ENCODE data around the gene TPCN2.
A peak's percentile ranks its signal among the peaks of the same experiment; 100 is the strongest.

TPCN2 gene

DNA sequence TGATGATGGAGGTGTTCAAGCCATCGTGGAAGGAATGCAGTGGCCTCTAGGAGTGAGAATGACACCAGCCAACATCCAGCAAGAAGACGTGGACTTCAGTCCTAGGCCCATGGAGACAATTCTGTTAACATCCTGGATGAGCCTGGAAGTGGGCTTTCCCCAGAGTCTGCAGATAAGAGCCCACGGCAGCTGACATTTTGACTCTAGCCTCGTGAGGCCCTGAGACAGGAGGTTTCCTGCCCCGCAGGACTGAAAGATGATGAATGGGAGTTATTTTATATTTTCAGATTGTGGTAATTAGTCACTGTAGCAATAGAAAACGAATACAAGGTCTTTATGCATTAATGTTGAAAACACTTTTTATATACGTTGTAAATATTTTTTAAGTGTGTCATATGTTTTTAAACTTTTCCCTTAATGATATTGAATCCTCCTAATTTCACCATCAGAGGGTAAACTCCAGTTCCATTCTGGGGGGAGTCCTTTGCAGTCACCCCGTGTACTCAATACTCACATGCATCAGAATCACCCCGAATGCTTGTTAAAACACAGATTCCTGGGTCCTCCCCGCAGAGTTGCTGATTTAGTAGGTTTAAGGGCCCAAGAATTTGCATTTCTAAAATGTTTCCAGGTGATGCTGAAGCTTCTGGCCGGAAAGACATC is 570 bp upstream of the TPCN2 start:
- WGBS: 34% methylated on average over 9 of the region's 11 CpGs
- no peak overlapping the region for H3K23ac ChIP-seq (ENCODE audit: low read length in 2 of 2)
- no peak overlapping the region for H3K14ac ChIP-seq (ENCODE audit: low read length in 2 of 2)

DNA sequence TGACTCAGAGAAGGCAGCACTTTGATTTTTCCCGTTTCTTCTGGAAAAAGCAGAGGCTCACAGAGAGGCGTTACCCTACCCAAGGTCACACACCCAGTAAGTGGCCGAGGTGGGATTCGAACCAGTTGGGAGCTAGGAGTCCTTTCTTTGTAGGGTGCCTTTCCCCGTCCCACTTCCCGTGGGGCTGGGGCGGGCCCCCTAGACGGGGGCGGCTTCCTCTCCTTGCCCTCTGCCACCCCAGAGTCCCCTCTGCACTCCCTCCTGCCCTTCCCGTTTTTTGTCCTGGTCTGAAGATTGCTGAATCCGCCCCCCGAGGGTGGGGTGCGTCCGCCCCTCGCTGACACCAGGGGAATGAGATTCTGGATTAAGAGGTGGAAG is 747 bp downstream of the TPCN2 start:
- Histone ChIP-seq H3K4me3 (ENCODE audit: insufficient read depth in 1 of 2, low read depth in 1 of 2, low read length in 2 of 2) (peak overlapping the region; percentile 95 to 96), H3K9ac (ENCODE audit: low read length) (peak overlapping the region; percentile 94), H3K23ac (ENCODE audit: low read length in 2 of 2) (peak overlapping the region in 1 of 2 experiments; percentile 86), H2BK5ac (ENCODE audit: low read depth, low read length, poor library complexity, severe bottlenecking) (no peak overlapping the region), H2BK120ac (ENCODE audit: low read depth, low read length) (peak overlapping the region; percentile 90), H3K4me1 (ENCODE audit: control insufficient read depth, insufficient read depth, low read depth, low read length) (peaks cover 18% of the 10 kb centered on the region), H3K18ac (ENCODE audit: low read depth in 1 of 2, low read length in 2 of 2) (peak overlapping the region in 1 of 2 experiments; percentile 67), H3K36me3 (ENCODE audit: control insufficient read depth in 1 of 2, insufficient read depth in 2 of 2, low read depth in 1 of 2, low read length in 2 of 2) (peaks cover 6 to 15% of the 10 kb centered on the region in 2 experiments), H2BK12ac (ENCODE audit: low read length in 2 of 2) (no peak overlapping the region), H2BK15ac (ENCODE audit: low read depth, poor library complexity, severe bottlenecking) (no peak overlapping the region), H3K9me3 (ENCODE audit: control insufficient read depth, low read length) (no peaks in the 10 kb centered on the region), H3K14ac (ENCODE audit: low read length in 2 of 2) (peak overlapping the region in 1 of 2 experiments; percentile 18), H3K4ac (ENCODE audit: low read depth in 1 of 2, low read length in 2 of 2) (peak overlapping the region; percentile 80 to 91), H4K8ac (ENCODE audit: low read length) (no peak overlapping the region), H2AK5ac (ENCODE audit: low read length, severe bottlenecking) (peak overlapping the region; percentile 62), H3K27me3 (ENCODE audit: control insufficient read depth in 1 of 2, insufficient read depth in 1 of 2, low read length in 2 of 2) (no peaks in the 10 kb centered on the region), H3K4me2 (ENCODE audit: low read length, poor library complexity, severe bottlenecking) (peak overlapping the region; percentile 62), H3K79me1 (replicated peaks; ENCODE audit: low read length, poor library complexity, severe bottlenecking) (peaks cover 40% of the 10 kb centered on the region), H4K91ac (ENCODE audit: low read length) (no peak overlapping the region), H3K27ac (ENCODE audit: low read length, poor library complexity, severe bottlenecking) (no peak overlapping the region), H2AFZ (ENCODE audit: low read depth, low read length) (no peak overlapping the region)
- no peak for DNase-seq
- 20% methylated on average over 13 of the region's 15 CpGs for WGBS

More for the DNA sequence above, 570 bp upstream of the TPCN2 start:
- Histone ChIP-seq H2BK15ac (ENCODE audit: low read depth, poor library complexity, severe bottlenecking) (no peak overlapping the region), H2BK5ac (ENCODE audit: low read depth, low read length, poor library complexity, severe bottlenecking) (no peak overlapping the region), H3K36me3 (ENCODE audit: control insufficient read depth in 1 of 2, insufficient read depth in 2 of 2, low read depth in 1 of 2, low read length in 2 of 2) (peaks cover 0 to 4% of the 10 kb centered on the region in 2 experiments), H3K4ac (ENCODE audit: low read depth in 1 of 2, low read length in 2 of 2) (no peak overlapping the region), H3K79me1 (replicated peaks; ENCODE audit: low read length, poor library complexity, severe bottlenecking) (peaks cover 27% of the 10 kb centered on the region), H3K27ac (ENCODE audit: low read length, poor library complexity, severe bottlenecking) (no peak overlapping the region), H3K9me3 (ENCODE audit: control insufficient read depth, low read length) (no peaks in the 10 kb centered on the region), H2AFZ (ENCODE audit: low read depth, low read length) (no peak overlapping the region), H2BK120ac (ENCODE audit: low read depth, low read length) (no peak overlapping the region), H3K4me2 (ENCODE audit: low read length, poor library complexity, severe bottlenecking) (peak overlapping the region; percentile 62), H2BK12ac (ENCODE audit: low read length in 2 of 2) (no peak overlapping the region), H3K4me3 (ENCODE audit: insufficient read depth in 1 of 2, low read depth in 1 of 2, low read length in 2 of 2) (peak overlapping the region in 1 of 2 experiments; percentile 96), H2AK5ac (ENCODE audit: low read length, severe bottlenecking) (no peak overlapping the region), H3K9ac (ENCODE audit: low read length) (peak overlapping the region; percentile 94), H3K4me1 (ENCODE audit: control insufficient read depth, insufficient read depth, low read depth, low read length) (peaks cover 19% of the 10 kb centered on the region), H3K27me3 (ENCODE audit: control insufficient read depth in 1 of 2, insufficient read depth in 1 of 2, low read length in 2 of 2) (no peaks in the 10 kb centered on the region), H4K91ac (ENCODE audit: low read length) (no peak overlapping the region), H4K8ac (ENCODE audit: low read length) (peak overlapping the region; percentile 66), H3K18ac (ENCODE audit: low read depth in 1 of 2, low read length in 2 of 2) (no peak overlapping the region)
- no peak for DNase-seq

DNA sequence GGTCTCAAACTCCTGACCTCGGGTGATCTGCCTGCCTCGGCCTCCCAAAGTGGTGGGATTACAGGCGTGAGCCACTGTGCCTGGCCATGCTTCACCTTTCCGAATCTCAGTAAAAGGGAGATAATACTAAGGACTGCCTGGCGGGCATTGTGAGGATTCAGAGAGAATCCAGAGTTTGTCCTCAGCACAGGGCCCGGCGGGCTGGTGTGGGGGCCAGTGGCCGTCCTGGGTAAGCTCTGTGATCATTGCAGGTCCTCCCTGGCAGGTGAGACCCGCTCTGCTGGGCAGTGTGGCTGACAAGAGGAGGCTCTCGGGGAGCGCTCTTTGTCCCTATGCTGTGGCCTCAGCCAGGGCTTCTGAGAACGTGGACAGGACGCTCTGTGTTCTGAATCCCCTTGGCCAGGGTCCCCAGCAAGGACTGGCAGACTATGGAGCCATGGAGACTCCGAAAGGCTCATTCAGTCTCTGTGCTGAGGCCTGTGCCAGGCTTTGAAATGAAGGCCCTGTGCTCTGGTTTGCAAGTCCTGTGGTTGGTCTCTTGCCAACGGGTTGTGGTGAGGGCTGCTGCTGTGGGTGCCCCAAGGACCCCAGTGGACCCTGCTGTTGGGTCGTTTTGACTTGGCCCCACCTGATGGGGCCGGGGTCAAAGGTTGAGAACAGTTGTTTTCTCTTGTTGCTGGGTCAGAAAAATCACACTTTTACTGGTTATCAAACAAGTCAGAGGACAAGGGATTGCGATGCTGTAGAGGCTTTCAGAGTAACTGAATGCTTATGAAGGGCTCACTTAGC is 2.1 kb downstream of the TPCN2 start:
- Histone ChIP-seq H2BK12ac (ENCODE audit: low read length in 2 of 2) (no peak overlapping the region), H3K4me2 (ENCODE audit: low read length, poor library complexity, severe bottlenecking) (no peak overlapping the region), H4K8ac (ENCODE audit: low read length) (no peak overlapping the region), H3K23ac (ENCODE audit: low read length in 2 of 2) (peak overlapping the region in 1 of 2 experiments; percentile 14), H3K4ac (ENCODE audit: low read depth in 1 of 2, low read length in 2 of 2) (no peak overlapping the region), H3K18ac (ENCODE audit: low read depth in 1 of 2, low read length in 2 of 2) (no peak overlapping the region), H3K4me1 (ENCODE audit: control insufficient read depth, insufficient read depth, low read depth, low read length) (peaks cover 19% of the 10 kb centered on the region), H4K91ac (ENCODE audit: low read length) (no peak overlapping the region), H3K36me3 (ENCODE audit: control insufficient read depth in 1 of 2, insufficient read depth in 2 of 2, low read depth in 1 of 2, low read length in 2 of 2) (peaks cover 19 to 28% of the 10 kb centered on the region in 2 experiments), H2BK120ac (ENCODE audit: low read depth, low read length) (no peak overlapping the region), H3K14ac (ENCODE audit: low read length in 2 of 2) (no peak overlapping the region), H3K27me3 (ENCODE audit: control insufficient read depth in 1 of 2, insufficient read depth in 1 of 2, low read length in 2 of 2) (no peaks in the 10 kb centered on the region), H3K4me3 (ENCODE audit: insufficient read depth in 1 of 2, low read depth in 1 of 2, low read length in 2 of 2) (no peak overlapping the region), H3K27ac (ENCODE audit: low read length, poor library complexity, severe bottlenecking) (no peak overlapping the region), H2BK15ac (ENCODE audit: low read depth, poor library complexity, severe bottlenecking) (no peak overlapping the region), H3K9me3 (ENCODE audit: control insufficient read depth, low read length) (no peaks in the 10 kb centered on the region), H2BK5ac (ENCODE audit: low read depth, low read length, poor library complexity, severe bottlenecking) (no peak overlapping the region), H2AK5ac (ENCODE audit: low read length, severe bottlenecking) (no peak overlapping the region), H2AFZ (ENCODE audit: low read depth, low read length) (no peak overlapping the region), H3K9ac (ENCODE audit: low read length) (peak overlapping the region; percentile 37), H3K79me1 (replicated peaks; ENCODE audit: low read length, poor library complexity, severe bottlenecking) (peaks cover 51% of the 10 kb centered on the region)
- DNase-seq: no peak
- WGBS: 89% methylated on average over 18 of the region's 18 CpGs
